ENCODE results near the gene RDH5. TPM values are rescaled to one million over a fixed set of nuclear protein-coding genes. Genes with fewer than 3 reads are reported as not detected.

Gene RDH5
- polyA plus RNA-seq, 1 experiment: 5.2 TPM

DNA sequence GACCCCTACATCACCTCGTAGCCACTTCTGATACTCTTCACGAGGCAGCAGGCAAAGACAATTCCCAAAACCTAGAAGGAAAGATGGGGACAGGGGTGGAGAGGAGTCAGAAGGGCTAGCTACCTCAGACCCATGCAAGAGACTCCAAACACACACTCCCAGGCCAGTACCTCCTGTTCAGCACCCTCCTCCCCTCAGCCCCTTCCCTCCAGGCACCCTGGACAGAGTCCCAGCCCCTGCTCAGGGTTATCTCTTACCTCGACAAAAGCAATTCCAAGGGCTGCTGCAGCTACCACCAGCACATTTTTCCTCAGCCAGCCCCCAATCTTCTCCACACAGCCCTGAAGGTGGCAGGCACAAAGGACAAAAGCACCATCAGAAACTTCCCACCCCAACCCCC lies 5.4 kb downstream of the RDH5 start:
- ChIA-PET POLR2A (no interaction called here), CTCF (interaction anchor here (0.8 to 2.1 kb wide), 5 partner anchors 10 to 79 kb away, joined by 3 to 17 read pairs (median 3); partner anchors contain the start of gene BLOC1S1)
- TF ChIP-seq, protein P1, sequence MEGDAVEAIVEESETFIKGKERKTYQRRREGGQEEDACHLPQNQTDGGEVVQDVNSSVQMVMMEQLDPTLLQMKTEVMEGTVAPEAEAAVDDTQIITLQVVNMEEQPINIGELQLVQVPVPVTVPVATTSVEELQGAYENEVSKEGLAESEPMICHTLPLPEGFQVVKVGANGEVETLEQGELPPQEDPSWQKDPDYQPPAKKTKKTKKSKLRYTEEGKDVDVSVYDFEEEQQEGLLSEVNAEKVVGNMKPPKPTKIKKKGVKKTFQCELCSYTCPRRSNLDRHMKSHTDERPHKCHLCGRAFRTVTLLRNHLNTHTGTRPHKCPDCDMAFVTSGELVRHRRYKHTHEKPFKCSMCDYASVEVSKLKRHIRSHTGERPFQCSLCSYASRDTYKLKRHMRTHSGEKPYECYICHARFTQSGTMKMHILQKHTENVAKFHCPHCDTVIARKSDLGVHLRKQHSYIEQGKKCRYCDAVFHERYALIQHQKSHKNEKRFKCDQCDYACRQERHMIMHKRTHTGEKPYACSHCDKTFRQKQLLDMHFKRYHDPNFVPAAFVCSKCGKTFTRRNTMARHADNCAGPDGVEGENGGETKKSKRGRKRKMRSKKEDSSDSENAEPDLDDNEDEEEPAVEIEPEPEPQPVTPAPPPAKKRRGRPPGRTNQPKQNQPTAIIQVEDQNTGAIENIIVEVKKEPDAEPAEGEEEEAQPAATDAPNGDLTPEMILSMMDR (IDR thresholded peaks at IDR 0.05; ENCODE audit: low read depth, low read length): no peak
- no peaks in the 10 kb centered on the region for H3K27me3 ChIP-seq (ENCODE audit: control insufficient read depth, insufficient read depth, low read length)
- peak overlapping the region; percentile 31 for H3K27ac ChIP-seq (ENCODE audit: low read depth, low read length)
- H3K9me3 ChIP-seq (ENCODE audit: control insufficient read depth, insufficient read depth, low read length): no peaks in the 10 kb centered on the region; the same call in 1 of the 2 replicates
- H3K4me3 ChIP-seq (ENCODE audit: low read depth, low read length): peak overlapping the region; percentile 99
- DNase-seq (ENCODE audit: low read depth, low spot score): no peak

DNA sequence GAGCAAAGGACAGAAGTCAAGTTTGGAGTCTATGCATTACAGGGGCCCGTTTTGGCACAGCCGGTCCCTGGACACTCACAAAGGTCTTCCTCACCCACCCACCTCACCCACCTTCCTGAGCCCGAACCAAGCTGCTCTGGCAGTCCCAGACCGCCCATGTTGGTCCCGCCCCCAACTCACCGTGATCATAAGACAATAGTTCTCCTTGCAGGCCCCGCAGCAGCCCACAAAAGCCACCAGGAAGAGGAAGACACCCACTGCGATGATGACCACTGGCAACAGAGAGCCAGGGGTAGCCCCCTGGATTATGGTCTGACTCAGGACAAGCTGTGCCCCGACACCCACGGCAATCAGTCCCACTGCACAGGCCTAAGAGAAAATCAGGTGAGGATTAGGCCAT lies 6.8 kb downstream of the RDH5 start:
- Histone ChIP-seq H3K9me3 (ENCODE audit: control insufficient read depth, insufficient read depth, low read length) (no peaks in the 10 kb centered on the region; the same call in 1 of the 2 replicates), H3K27ac (ENCODE audit: low read depth, low read length) (no peak overlapping the region), H3K27me3 (ENCODE audit: control insufficient read depth, insufficient read depth, low read length) (no peaks in the 10 kb centered on the region), H3K4me3 (ENCODE audit: low read depth, low read length) (peak overlapping the region; percentile 99)
- CTCF ChIA-PET: interaction anchor here (0.6 kb wide), 1 partner anchor 70 kb away, joined by 3 read pairs; no protein-coding TSS in a partner anchor
- TF ChIP-seq, protein P1 (IDR thresholded peaks at IDR 0.05; ENCODE audit: low read depth, low read length): no peak
- POLR2A ChIA-PET: no interaction called here
- no peak for DNase-seq (ENCODE audit: low read depth, low spot score)

DNA sequence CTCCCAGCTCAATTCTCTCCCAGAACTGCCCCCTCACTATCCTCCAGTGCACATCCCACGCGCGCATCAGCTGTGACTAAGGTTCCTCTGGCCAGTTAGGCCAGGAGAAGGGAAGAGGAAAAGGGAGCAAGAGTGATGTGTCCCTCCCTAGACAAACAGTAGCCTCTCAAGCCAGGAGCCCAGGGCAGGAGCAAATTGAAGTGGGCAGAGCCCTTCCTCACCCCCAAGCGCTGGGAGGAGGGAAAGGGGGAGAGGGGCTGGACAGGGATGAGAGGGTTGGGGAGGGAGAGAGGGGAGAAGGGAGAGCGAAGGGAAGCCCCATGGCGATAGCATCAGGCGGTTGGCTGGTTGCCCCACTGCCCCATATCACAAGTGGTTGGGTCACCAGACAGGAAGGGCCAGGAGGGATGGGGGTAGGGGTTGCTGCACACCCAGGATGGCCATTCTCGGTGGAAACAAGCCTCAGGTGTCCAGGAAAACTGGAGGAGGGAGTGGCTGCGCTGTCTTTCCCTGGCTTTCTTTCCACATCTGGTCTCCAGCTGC lies 7.5 kb downstream of the RDH5 start:
- CTCF ChIA-PET: interaction anchor here (0.6 kb wide), 1 partner anchor 69 kb away, joined by 3 read pairs; no protein-coding TSS in a partner anchor
- no peaks in the 10 kb centered on the region for H3K27me3 ChIP-seq (ENCODE audit: control insufficient read depth, insufficient read depth, low read length)
- POLR2A ChIA-PET: no interaction called here

DNA sequence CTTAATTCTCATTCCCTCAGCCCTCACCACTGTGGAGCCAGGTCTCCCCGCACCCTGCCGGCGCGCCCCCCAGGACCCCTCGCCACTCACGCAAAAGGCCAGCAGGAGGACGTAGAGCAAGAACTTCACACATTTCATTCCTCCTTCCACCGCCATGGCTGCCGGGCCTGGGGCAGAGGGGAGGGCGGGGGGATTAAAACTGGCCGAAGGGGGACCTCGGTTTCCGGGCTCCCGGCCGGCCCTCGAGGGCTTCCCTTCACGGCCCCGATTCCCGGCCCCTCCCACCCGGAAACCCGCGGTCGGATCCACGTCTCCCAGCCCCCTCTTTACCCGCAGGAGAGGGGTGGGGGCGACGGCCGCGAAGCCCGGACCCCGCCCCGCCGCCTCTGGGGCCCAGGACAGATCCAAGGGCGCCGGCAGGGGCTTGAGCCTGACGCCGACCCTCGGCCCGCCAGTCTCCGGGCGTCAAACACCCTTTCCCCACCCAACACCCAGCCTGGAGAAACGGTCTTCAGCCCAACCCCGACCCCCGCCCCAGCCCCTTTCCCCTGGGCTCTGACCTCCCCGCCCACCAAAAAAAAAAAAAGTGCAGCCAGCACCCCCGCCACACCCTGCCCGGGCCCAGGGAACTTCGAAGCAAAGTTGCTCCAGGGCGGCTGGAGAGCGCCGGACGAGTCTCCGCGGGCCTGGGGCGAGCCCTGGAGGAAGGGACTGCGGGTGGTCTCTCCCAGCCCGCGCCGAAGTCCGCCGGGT lies 8.2 kb downstream of the RDH5 start:
- Histone ChIP-seq H3K27ac (ENCODE audit: low read depth, low read length) (peak overlapping the region; percentile 92), H3K9me3 (ENCODE audit: control insufficient read depth, insufficient read depth, low read length) (no peaks in the 10 kb centered on the region; the same call in 1 of the 2 replicates), H3K27me3 (ENCODE audit: control insufficient read depth, insufficient read depth, low read length) (no peaks in the 10 kb centered on the region), H3K4me3 (ENCODE audit: low read depth, low read length) (peak overlapping the region; percentile 99)
- TF ChIP-seq, protein P1 (IDR thresholded peaks at IDR 0.05; ENCODE audit: low read depth, low read length): no peak
- CTCF ChIA-PET: interaction anchor here (1.7 to 2.3 kb wide), 2 partner anchors 8 to 10 kb away, joined by 5 to 34 read pairs; partner anchors contain the start of gene RDH5
- no peak for DNase-seq (ENCODE audit: low read depth, low spot score)
- POLR2A ChIA-PET: interaction anchor here (1.3 to 1.8 kb wide), 4 partner anchors 10 to 246 kb away, joined by 4 to 20 read pairs (median 12); partner anchors contain the start of genes BLOC1S1 and RAB5B

More for the DNA sequence above, 7.5 kb downstream of the RDH5 start:
- H3K9me3 ChIP-seq (ENCODE audit: control insufficient read depth, insufficient read depth, low read length): no peaks in the 10 kb centered on the region; the same call in 1 of the 2 replicates
- TF ChIP-seq, protein P1 (IDR thresholded peaks at IDR 0.05; ENCODE audit: low read depth, low read length): no peak
- DNase-seq (ENCODE audit: low read depth, low spot score): no peak
- peak overlapping the region; percentile 99 for H3K4me3 ChIP-seq (ENCODE audit: low read depth, low read length)
- peak overlapping the region; percentile 92 for H3K27ac ChIP-seq (ENCODE audit: low read depth, low read length)
